Subcutaneous adipose tissue (tissue), 4 donors: Measurements from ENCODE around the gene EFCAB9. TPM values are rescaled to one million over a fixed set of nuclear protein-coding genes. Genes with fewer than 3 reads are reported as not detected.

Source experiments
- total RNA-seq, 4 donors: library from RNA; depleted of rRNA; stranded (reverse); fragments of >200 nt; gene quantifications; one replicate each; pipeline ENCODE4 v1.1.0, GENCODE V29; 2016
- TF ChIP-seq, protein P1 (sequence below): fragments of 450-650 bp; IDR thresholded peaks from one replicate; pipeline ENCODE4 v1.5.1; 2016; ENCODE audit warnings: low read depth, mild to moderate bottlenecking, control low read depth, antibody characterized with exemption, moderate library complexity

EFCAB9 gene
- total RNA-seq, 4 donors from 2014 or later, result not detected

DNA sequence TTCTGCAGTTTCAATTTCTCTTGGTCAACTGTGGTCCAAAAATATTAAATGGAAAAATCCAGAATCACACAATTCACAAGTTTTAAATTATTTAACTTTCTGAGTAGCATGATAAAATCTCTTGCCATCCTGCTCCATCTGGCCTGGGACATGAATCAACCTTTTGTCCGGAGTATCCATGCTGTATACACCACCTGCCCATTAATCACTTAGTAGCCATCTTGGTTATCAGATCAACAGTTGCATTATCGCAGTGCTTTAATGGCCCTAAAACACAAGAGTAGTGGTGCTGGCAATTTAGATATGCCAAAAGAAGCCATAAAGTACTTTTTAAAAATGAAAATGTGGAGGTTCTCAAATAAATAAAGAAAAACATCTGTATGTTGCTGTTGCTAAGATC is 25.3 kb downstream of the EFCAB9 start:
- TF ChIP-seq, protein P1, sequence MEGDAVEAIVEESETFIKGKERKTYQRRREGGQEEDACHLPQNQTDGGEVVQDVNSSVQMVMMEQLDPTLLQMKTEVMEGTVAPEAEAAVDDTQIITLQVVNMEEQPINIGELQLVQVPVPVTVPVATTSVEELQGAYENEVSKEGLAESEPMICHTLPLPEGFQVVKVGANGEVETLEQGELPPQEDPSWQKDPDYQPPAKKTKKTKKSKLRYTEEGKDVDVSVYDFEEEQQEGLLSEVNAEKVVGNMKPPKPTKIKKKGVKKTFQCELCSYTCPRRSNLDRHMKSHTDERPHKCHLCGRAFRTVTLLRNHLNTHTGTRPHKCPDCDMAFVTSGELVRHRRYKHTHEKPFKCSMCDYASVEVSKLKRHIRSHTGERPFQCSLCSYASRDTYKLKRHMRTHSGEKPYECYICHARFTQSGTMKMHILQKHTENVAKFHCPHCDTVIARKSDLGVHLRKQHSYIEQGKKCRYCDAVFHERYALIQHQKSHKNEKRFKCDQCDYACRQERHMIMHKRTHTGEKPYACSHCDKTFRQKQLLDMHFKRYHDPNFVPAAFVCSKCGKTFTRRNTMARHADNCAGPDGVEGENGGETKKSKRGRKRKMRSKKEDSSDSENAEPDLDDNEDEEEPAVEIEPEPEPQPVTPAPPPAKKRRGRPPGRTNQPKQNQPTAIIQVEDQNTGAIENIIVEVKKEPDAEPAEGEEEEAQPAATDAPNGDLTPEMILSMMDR, result no peak

DNA sequence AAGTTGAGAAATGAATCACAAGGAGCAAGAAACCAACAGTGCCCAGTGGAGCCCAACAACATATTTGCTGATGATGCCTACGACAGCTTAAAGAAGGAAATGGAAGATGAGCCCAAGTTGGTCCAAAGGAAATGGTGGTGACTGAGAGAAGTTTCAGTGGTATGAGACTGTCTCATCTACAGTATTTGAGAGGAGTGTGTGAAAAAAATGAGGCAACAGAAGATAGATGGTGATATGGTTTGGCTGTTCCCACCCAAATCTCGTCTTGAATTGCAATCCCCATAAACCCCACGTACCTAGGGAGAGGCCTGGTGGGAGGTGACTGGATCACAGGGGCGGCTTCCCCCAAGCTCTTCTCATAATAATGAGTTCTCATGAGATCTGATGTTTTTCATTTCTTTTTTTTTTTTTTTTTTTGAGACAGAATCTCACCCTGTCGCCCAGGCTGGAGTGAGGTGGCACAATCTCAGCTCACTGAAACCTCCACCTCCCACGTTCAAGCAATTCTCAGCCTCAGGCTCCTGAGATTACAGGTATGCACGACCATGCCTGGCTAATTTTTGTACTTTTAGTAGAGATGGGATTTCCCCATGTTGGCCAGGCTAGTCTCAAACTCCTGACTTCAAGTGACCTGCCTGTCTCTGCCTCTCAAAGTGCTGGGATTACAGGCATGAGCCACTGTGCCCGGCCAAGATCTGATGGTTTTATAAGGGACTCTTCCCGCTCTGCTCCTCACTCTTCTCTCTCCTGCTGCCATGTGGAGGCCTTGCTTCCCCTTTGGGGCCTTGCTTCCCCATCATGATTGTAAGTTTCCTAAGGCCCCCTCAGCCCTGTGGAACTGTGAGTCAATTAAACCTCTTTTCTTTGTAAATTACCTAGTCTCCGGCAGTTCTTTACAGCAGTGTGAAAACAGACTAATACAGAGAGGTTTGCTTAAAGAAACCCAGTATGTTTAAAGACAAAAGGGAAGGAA is 30.2 kb downstream of the EFCAB9 start:
- TF ChIP-seq, protein P1, result no peak

DNA sequence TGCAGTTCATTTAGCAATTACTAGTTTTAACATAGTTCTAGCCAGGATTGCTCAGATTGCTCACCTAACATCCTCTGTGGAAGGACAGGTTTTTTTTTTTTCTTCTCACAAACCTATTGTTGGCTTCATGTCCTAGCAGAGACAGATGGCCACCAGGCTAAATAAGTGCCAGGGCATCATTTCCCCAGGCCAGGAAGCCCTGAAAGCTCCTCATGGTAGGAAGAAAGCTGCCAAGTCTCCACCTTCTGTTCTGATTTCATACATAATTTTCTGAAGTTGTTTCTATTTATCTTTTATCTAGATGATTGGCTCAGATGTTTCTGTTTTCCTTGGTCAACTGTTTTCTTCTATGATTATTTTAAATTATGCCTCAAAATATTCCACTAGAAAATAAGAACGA is 31.0 kb downstream of the EFCAB9 start:
- TF ChIP-seq, protein P1, result no peak

DNA sequence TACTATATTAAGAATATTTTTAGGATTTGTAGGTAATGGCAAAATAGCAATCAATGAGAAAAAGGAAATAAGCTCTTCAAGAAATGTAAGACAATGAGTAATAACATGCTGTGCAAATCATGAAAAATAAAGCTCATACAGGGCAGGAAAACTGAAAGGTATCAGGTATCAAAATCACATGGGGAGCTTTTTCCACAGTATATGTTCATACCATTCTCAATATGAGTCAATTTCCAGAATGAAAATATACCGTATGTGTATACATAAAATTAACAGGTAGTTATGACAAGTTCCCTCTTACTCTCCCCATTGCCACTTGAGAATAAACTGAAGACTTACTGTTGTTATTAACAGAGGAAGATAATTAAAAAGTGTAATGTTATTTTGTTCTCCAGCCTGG is 35.9 kb downstream of the EFCAB9 start:
- TF ChIP-seq, protein P1, result no peak

DNA sequence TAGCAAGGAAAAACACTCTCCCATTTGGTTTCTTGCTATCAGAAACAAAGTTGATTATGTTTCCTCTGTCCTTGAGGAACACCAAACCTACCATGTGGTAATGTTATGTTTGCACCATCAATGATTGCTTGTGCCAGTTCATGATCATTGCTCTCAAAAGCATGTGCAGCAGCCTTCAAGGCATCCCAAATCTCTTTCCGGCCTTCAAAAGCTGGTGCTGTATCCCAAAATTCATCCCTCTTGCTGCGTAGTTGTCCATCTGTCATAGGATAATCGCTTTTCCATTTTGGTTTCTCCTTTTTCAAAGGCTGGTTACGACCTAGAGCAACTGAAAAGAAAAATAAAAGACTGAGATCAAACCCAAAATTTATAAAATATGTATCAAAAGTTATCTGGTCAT is 40.1 kb downstream of the EFCAB9 start:
- TF ChIP-seq, protein P1, result no peak

DNA sequence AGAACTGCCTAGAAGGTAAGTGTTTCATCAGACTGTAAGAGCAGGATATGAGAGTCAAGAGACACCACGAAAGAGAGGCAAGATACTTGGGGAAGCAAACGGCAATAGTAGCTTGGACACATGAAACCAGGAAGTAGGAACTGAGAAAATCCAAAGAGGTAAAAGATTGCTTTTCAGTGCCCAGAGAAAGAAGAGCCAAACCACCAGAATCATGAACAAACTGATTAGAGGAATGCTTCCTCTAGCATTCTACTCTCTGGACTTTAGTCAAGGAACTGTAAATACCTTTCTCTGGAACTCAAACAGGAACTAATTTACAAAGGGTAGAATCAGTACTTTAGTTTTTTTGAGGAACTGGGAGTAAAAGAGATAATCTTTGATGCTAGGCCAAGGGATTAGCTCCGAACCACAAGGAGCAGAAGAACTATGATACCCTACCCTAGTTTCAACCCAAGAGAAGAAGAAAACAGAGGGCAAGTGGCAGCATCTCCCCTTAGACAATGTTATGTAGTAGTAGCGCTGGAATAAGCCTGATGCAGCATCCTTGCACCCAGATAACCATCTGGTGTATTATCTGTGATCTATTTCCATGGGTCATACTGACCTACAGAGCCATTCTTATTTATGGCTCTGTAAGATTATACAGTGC is 41.3 kb downstream of the EFCAB9 start:
- TF ChIP-seq, protein P1, result no peak
